HUES64 (cell line): ENCODE results near the gene SLC12A6.

Source experiments
- H3K27ac ChIP-seq: 2 replicates; pipeline ENCODE4 v1.7.0; 2013; ENCODE audit warnings: low read depth, low read length, inconsistent platforms
- H3K27me3 ChIP-seq: 2 replicates; pipeline ENCODE4 v1.6.1; 2013; ENCODE audit warnings: mild to moderate bottlenecking, low read length; ENCODE audit not compliant: insufficient read depth
- H3K36me3 ChIP-seq: 2 replicates; pipeline ENCODE4 v1.6.1; 2013; ENCODE audit warnings: mild to moderate bottlenecking, low read length; ENCODE audit not compliant: insufficient read depth
- H3K4me1 ChIP-seq: 2 replicates; pipeline ENCODE4 v1.6.1; 2013; ENCODE audit warnings: mild to moderate bottlenecking, low read length, moderate library complexity; ENCODE audit not compliant: insufficient read depth
- H3K4me3 ChIP-seq: 2 replicates; pipeline ENCODE4 v1.5.1; 2013; ENCODE audit warnings: mild to moderate bottlenecking, low read length, moderate library complexity
- H3K9ac ChIP-seq: 2 replicates; pipeline ENCODE4 v1.6.1; 2013; ENCODE audit warnings: mild to moderate bottlenecking, low read depth, low read length
- H3K9me3 ChIP-seq: 2 replicates; pipeline ENCODE4 v1.6.1; 2013; ENCODE audit warnings: low read depth, low read length; ENCODE audit not compliant: insufficient read depth
- WGBS: fragments of 150-250, 120-280 bp; methylation state at CpG from one replicate; pipeline ENCODE4 v1.1.7; 2013; ENCODE audit warnings: missing lambda C conversion rate; 5-methylcytosine and 5-hydroxymethylcytosine counted together

Gene SLC12A6

DNA sequence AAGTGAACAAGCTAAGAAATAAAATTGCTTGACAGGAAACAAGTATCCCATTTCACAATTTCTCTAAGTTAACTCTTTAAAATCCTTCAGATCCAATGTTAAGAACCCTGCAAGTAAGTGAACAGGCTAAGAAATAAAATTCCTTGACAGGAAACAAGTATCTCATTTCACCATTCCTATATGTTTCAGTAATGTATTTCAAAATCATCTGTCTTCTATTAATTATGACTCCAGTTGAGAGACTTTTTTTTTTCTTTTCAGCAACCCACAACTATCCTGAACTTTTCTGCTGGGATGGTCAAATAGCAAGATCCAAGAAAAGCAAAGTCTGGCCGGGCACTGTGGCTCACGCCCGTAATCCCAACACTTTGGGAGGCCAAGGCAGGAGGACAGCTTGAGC lies 2.4 kb upstream of the SLC12A6 start:
- no peaks in the 10 kb centered on the region for H3K9me3 ChIP-seq
- no peak overlapping the region for H3K4me3 ChIP-seq
- no peak overlapping the region for H3K9ac ChIP-seq
- 94% methylated on average over 3 of the region's 3 CpGs for WGBS
- peaks cover 6% of the 10 kb centered on the region; the same call in 1 of the 2 replicates for H3K4me1 ChIP-seq
- no peak overlapping the region for H3K27ac ChIP-seq
- H3K27me3 ChIP-seq, result no peaks in the 10 kb centered on the region
- peaks cover 30% of the 10 kb centered on the region for H3K36me3 ChIP-seq

DNA sequence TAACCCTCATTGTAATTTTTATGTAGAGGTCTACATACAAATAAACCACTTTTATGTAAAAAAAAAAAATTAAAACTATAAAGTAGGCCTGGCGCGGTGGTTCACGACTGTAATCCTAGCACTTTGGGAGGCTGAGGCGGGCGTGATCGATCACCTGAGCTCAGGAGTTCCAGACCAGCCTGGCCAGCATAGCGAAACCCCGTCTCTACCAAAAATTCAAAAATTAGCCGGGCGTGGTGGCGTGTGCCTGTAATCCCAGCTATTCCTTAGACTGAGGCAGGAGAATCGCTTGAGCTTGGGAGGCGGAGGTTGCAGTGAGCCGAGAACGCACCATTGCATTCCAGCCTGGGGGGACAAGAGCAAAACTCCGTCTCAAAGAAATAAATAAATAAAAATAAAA lies 766 bp upstream of the SLC12A6 start:
- H3K27ac ChIP-seq, result no peak overlapping the region; the same call in 1 of the 2 replicates
- peaks cover 30% of the 10 kb centered on the region for H3K36me3 ChIP-seq
- WGBS, result 57% methylated on average over 15 of the region's 16 CpGs
- H3K9ac ChIP-seq, result 0 out of 2 replicates have a peak overlapping the region, but pooled peaks have one; percentile 9
- no peaks in the 10 kb centered on the region for H3K27me3 ChIP-seq
- no peaks in the 10 kb centered on the region for H3K9me3 ChIP-seq
- H3K4me3 ChIP-seq, result peak overlapping the region; percentile 75
- H3K4me1 ChIP-seq, result peaks cover 6% of the 10 kb centered on the region; the same call in 1 of the 2 replicates

DNA sequence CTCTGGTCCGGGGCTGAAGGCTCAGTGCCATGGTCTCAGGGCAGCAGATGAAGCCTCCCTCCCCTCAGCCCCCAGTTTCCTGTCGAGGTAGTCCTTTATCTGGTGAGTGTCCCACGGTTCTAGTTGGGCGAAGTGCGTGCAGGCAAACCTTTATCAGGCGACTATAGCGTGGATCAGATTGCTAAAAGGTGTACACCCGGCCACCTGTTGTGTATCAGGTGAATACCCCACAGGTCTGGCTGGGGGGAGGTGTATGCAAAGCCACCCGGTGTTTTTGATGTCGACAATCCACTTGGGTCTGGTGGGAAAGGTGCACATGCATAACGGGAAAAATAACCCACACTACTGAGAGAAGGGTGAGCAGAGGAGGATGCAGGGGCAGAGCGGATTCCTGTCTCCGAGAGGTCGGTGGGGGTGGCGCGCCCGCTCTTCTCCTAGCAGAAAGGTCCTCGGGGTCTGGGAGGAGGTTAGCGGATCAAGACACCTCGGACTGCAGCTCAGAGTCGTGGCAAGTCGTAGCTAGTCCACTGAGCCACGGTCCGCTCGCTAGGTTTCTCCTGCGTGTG lies 507 bp downstream of the SLC12A6 start:
- no peaks in the 10 kb centered on the region for H3K27me3 ChIP-seq
- peaks cover 6% of the 10 kb centered on the region; the same call in 1 of the 2 replicates for H3K4me1 ChIP-seq
- H3K9ac ChIP-seq, result peak overlapping the region; percentile 76
- peaks cover 30% of the 10 kb centered on the region for H3K36me3 ChIP-seq
- H3K9me3 ChIP-seq, result no peaks in the 10 kb centered on the region
- peak overlapping the region; percentile 88; the same call in 1 of the 2 replicates for H3K27ac ChIP-seq
- 8% methylated on average over 25 of the region's 26 CpGs for WGBS
- peak overlapping the region; percentile 75 for H3K4me3 ChIP-seq

DNA sequence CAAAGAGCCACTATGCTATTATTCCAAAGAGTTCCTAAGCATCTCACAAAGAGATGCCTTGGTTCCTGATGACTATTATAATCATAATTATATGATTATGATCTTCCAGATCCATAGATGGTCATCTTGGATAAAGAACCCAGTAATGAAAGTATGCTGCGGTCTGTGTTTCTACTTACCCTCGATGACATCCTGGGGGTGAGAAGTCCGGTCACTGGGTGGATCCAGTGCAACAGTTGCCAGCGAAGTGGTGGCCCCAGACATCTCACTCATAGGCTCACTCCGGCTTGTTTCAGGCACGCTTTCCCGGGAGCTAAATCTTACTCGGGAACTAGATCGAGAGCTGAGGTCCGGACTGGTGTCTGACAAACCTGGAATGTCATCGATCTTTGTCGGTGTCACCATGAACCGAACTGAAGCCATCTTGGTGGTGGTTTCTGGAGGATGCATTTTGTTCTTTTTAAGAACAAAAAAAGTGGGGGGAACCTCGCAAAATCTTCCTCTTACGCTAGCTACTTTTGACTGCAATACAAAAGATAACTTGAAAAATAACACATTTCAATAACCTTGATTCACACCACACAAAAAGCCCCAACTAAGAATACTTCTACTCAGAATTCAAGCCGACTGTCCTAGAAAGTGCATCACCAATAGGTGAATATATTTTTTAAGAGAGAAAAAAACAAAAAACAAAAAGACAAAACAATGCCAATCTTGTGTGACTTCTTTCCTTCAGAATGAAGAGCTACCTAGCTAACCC lies 1.2 kb downstream of the SLC12A6 start:
- no peak overlapping the region for H3K27ac ChIP-seq
- no peaks in the 10 kb centered on the region for H3K9me3 ChIP-seq
- H3K4me1 ChIP-seq, result peaks cover 6% of the 10 kb centered on the region; the same call in 1 of the 2 replicates
- H3K36me3 ChIP-seq, result peaks cover 25% of the 10 kb centered on the region
- peak overlapping the region; percentile 75 for H3K4me3 ChIP-seq
- peak overlapping the region; percentile 76; the same call in 1 of the 2 replicates for H3K9ac ChIP-seq
- H3K27me3 ChIP-seq, result no peaks in the 10 kb centered on the region
- 89% methylated on average over 15 of the region's 16 CpGs for WGBS

DNA sequence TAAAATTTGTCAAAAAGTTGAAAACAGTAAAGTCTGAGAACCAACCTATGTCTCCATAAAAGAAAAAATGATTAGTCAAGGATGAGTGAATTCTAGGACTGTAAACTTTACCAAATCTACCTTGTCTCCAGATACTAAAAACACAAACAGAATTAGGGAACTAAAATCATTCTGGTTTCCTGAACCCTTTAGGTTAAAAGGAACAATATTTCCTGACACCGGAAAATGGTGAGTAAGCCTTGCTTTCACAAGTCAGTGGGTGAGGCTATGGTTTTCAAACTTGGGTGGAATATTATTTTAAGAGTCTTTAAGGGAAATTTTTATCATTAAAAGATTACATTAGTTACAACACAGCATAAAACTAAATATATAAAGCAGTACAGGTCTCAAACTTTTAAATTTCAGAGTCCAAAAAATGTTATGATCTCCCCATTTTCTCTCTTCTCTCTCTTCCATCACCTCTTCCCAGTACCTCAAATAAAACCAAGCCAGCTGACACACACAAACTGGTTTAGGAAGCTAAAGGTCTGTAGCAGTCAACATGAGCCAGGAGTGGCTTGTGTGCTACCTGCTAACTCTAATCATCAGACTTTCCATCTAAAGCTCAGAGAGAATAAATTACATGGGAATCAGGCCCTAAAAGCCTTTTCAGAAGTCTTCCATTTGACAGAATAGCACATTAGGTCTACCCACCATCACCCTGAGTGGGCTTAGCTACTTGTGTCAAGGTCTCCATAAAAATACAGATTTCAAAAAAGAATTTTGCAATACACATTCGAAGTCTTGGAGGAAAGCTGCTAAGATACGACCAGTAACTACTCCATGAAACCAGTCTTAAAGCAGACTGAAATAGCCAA lies 2.2 kb downstream of the SLC12A6 start:
- Histone ChIP-seq H3K9ac (no peak overlapping the region), H3K27ac (no peak overlapping the region), H3K27me3 (no peaks in the 10 kb centered on the region), H3K9me3 (no peaks in the 10 kb centered on the region), H3K4me1 (peaks cover 6% of the 10 kb centered on the region; the same call in 1 of the 2 replicates), H3K4me3 (no peak overlapping the region), H3K36me3 (peaks cover 18% of the 10 kb centered on the region)
- WGBS, result 95% methylated on average over 3 of the region's 3 CpGs

DNA sequence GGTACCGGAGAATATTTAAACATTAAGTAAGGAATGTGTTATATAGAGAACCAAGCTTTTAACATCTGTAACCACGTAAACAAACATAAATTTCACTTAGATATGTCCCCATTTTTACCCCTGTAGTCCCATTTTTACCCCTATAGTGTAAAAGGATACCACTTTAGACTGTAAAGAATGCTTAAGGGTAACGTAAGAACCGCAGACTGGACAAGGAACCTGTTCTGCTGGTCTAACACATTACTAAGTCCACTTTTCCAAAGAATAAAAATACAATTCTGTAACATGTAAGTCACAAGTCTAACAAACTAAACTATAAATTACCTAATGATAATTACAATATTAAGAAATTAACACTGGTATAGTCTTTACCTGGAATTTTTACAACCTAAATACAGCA lies 2.9 kb downstream of the SLC12A6 start:
- Histone ChIP-seq H3K27ac (no peak overlapping the region), H3K9ac (no peak overlapping the region), H3K4me1 (peaks cover 6% of the 10 kb centered on the region; the same call in 1 of the 2 replicates)

DNA sequence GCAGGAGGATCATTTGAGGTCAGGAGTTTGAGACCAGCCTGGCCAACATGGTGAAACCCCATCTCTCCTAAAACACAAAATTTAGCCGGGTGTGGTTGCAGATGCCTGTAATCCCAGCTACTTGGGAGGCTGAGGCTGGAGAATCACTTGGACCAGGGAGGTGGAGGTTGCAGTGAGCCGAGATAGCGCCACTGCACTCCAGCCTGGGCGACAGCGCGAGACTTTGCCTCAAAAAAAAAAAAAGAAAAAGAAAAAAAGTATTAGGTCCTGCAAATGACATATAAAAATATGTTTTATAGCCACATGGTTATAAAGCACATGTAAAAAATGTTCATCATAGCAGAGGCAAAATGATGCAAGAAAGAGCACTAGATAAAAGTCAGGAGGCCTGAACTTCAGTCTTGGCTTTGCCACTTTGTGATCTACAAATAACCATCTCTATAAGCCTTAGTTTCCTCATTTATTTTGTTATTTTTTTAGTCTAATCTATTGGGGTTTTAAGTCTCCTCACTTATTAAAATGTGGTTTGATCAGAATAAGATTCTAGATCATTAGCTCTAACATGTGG lies 4.9 kb downstream of the SLC12A6 start:
- Histone ChIP-seq H3K4me1 (peaks cover 6% of the 10 kb centered on the region; the same call in 1 of the 2 replicates), H3K9ac (no peak overlapping the region), H3K9me3 (no peaks in the 10 kb centered on the region), H3K27ac (no peak overlapping the region), H3K4me3 (no peak overlapping the region), H3K36me3 (no peaks in the 10 kb centered on the region), H3K27me3 (no peaks in the 10 kb centered on the region)
- WGBS, result 85% methylated on average over 6 of the region's 6 CpGs

More for the DNA sequence above, 2.9 kb downstream of the SLC12A6 start:
- Histone ChIP-seq H3K36me3 (peaks cover 11% of the 10 kb centered on the region), H3K27me3 (no peaks in the 10 kb centered on the region), H3K9me3 (no peaks in the 10 kb centered on the region), H3K4me3 (no peak overlapping the region)
- 100% methylated on average over 2 of the region's 4 CpGs for WGBS

DNA sequence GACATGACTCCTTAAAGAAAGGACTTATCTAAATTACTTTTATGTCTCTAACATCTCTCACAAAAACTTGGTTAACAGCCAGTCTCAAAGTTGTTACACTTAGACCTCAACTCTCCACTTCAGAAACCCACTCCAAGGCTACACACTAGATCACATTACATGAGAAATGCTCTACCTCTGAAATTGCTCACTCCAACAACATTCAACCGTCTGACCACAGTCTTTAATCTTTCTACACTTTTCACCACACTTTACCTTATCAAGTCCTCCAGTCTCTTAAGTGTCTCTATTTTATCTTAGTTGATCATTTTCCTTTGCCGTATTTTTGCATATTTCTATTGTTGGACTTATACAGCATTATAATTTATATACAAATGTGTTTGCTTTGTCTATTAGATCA lies 5.8 kb downstream of the SLC12A6 start:
- Histone ChIP-seq H3K27ac (no peak overlapping the region), H3K9me3 (no peaks in the 10 kb centered on the region), H3K4me1 (0 out of 2 replicates have a peak, but pooled peaks cover 3% of the 10 kb centered on the region), H3K27me3 (no peaks in the 10 kb centered on the region), H3K36me3 (no peaks in the 10 kb centered on the region), H3K9ac (no peak overlapping the region), H3K4me3 (no peak overlapping the region)
- WGBS, result 89% methylated on average over 1 of the region's 2 CpGs

DNA sequence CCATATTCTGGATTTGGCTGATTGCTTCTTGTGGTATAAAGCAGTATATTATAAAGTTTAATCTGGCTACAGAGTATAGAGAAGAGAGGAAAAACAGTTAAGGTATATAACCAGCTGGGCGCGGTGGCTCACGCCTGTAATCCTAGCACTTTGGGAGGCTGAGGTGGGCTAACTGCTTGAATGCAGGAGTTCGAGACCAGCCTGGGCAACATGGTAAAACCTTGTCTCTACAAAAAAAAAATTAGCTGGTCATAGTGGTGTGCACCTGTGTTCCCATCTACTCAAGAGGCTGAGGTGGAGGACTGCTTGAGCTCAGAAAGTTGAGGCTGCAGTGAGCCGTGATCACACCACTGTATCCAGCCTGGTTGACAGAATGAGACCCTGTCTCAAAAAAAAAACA lies 7.3 kb downstream of the SLC12A6 start:
- H3K4me3 ChIP-seq, result no peak overlapping the region
- no peaks in the 10 kb centered on the region for H3K9me3 ChIP-seq
- no peaks in the 10 kb centered on the region for H3K36me3 ChIP-seq
- no peak overlapping the region for H3K9ac ChIP-seq
- H3K27ac ChIP-seq, result no peak overlapping the region
- 91% methylated on average over 5 of the region's 5 CpGs for WGBS
- no peaks in the 10 kb centered on the region for H3K27me3 ChIP-seq
- no peaks in the 10 kb centered on the region for H3K4me1 ChIP-seq

DNA sequence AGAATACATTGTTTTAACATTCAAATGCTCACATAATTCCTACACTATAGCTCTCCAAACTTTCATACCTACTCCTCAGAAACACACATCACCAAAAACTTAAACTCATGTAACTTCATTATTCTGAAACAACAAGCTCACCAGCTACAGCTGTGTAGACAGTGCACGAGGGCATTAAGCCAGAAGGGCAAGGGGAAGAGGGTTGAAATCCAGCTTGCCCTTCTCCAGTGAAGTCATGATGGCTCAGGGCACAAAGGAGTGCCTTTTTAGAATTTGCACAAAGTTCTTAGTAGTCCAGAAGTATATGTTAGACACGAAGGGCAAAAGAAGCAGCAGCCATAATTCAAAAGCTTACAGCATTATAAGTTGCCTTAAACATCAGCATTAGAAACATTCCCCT lies 8.6 kb downstream of the SLC12A6 start:
- no peaks in the 10 kb centered on the region for H3K27me3 ChIP-seq
- H3K9ac ChIP-seq, result no peak overlapping the region
- H3K36me3 ChIP-seq, result no peaks in the 10 kb centered on the region
- no peak overlapping the region for H3K4me3 ChIP-seq
- no peaks in the 10 kb centered on the region for H3K4me1 ChIP-seq
- H3K27ac ChIP-seq, result no peak overlapping the region
- 83% methylated on average over 2 of the region's 2 CpGs for WGBS
- no peaks in the 10 kb centered on the region for H3K9me3 ChIP-seq
